ENCODE data around the gene ADAMTS12. TPM values are rescaled to one million over a fixed set of nuclear protein-coding genes. Genes with fewer than 3 reads are reported as not detected.

The ADAMTS12 gene
- total RNA-seq, 1 experiment from 2014 or later, result 0.05 TPM

DNA sequence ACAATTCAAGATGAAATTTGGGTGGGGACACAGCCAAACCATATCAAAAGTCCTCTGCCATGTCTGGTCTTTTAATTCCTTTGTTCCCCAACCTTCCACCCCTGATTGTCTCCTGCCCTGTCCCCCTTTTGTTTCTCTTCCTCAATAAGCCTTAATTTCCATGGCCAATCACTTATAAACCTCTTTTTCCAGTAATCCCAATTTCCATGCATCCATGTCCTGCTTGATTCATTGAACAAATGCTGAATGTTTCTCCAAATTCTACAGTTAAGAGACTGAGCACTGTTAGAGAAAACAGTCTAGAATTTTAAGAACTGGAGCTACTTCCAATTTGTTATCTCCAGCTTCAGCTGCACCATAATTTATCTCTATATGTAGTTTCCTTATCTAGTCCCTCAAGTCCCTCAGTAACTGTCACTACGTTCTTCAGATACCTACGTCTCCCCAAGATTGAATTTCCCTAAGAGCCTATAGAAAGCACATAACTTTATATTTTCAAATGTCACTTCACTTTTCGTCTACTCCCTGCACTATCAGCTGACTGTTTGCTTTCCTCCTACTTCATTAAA is 416.8 kb downstream of the ADAMTS12 start:
- H3K36me3 ChIP-seq (ENCODE audit: control insufficient read depth in 1 of 2, insufficient read depth in 2 of 2, low read length in 2 of 2), result peaks cover 10 to 18% of the 10 kb centered on the region in 2 experiments; a peak in 2 of 4 replicates
- no peak overlapping the region for H3K27ac ChIP-seq (ENCODE audit: low read depth, low read length)
- H3K4me1 ChIP-seq (ENCODE audit: control insufficient read depth in 1 of 2, insufficient read depth in 2 of 2, low read length in 2 of 2), result no peaks in the 10 kb centered on the region
- POLR2A ChIA-PET, result no interaction called here
- H3K4me2 ChIP-seq (ENCODE audit: low read length), result no peak overlapping the region
- H3K27me3 ChIP-seq (ENCODE audit: insufficient read depth, low read length), result no peaks in the 10 kb centered on the region
- H4K20me1 ChIP-seq (ENCODE audit: insufficient read depth), result no peaks in the 10 kb centered on the region
- H3K4me3 ChIP-seq (replicated peaks in 1 of 2; ENCODE audit: low read depth in 1 of 2, low read length in 2 of 2), result no peak overlapping the region
- DNase-seq (ENCODE audit: low read depth, low spot score) (no peak), ATAC-seq (no peak)
- no peak overlapping the region for H2AFZ ChIP-seq (ENCODE audit: low read depth, low read length, poor library complexity, severe bottlenecking)
- RAD21 ChIA-PET (ENCODE audit: low non-redundant PET in 1 of 2, low total read pairs in 2 of 2, uncharacterized antibody in 2 of 2, unreplicated experiment in 2 of 2), result no interaction called here
- no TSS peak for BruUV-seq (replicated peaks)
- H3K79me2 ChIP-seq (ENCODE audit: insufficient read depth, low read length), result no peaks in the 10 kb centered on the region
- TF ChIP-seq EZH2phosphoT487 (IDR thresholded peaks at IDR 0.05; ENCODE audit: borderline replicate concordance), result no peak
- no peak for TF ChIP-seq RAD21 (IDR thresholded peaks at IDR 0.05; ENCODE audit: low read depth)
- TF ChIP-seq FOSL1 (IDR thresholded peaks at IDR 0.05; ENCODE audit: low read depth), result no peak
- no peak for TF ChIP-seq ELF1 (IDR thresholded peaks at IDR 0.05; ENCODE audit: borderline replicate concordance, low read depth)
- TF ChIP-seq EZH2 (IDR thresholded peaks at IDR 0.05), result no peak
- TF ChIP-seq CTCF (IDR thresholded peaks at IDR 0.05 in 2 of 3, conservative IDR thresholded peaks at IDR 0.05 in 1 of 3; ENCODE audit: borderline replicate concordance in 1 of 3, insufficient read depth in 1 of 3, low read depth in 2 of 3, low read length in 2 of 3), result no peak
- no peak for TF ChIP-seq EGR1 (IDR thresholded peaks at IDR 0.05; ENCODE audit: low read depth)
- TF ChIP-seq ZFX (IDR thresholded peaks at IDR 0.05), result no peak
- no peak for TF ChIP-seq MAX (IDR thresholded peaks at IDR 0.05)
- H3K9me3 ChIP-seq (ENCODE audit: control insufficient read depth in 1 of 2, insufficient read depth in 1 of 2, low read depth in 1 of 2, low read length in 2 of 2), result no peaks in the 10 kb centered on the region
- no peak overlapping the region for H3K9ac ChIP-seq (ENCODE audit: low read length)
- intact Hi-C loops (cut with micrococcal nuclease), result no loop called here
- CTCF ChIA-PET, result no interaction called here
- H3K9me2 ChIP-seq (ENCODE audit: insufficient read depth), result no peaks in the 10 kb centered on the region

Measured in HCT116 (cell line).